Pancreas (tissue), 10 donors: Measurements from ENCODE around the gene COL6A1. TPM values are rescaled to one million over a fixed set of nuclear protein-coding genes. Genes with fewer than 3 reads are reported as not detected.

Experiments
- ATAC-seq, 4 donors: fragments of 200-7000 bp; cut with Tn5 transposase; one replicate each; pipeline versions ENCODE4 v1.8.0 to v1.9.1; 2020; ENCODE audit warnings: mild to moderate bottlenecking in 4 of 4, moderate library complexity in 4 of 4
- DNase-seq, 6 donors: peaks; one replicate each; pipeline ENCODE4 v3.0.0-alpha.2; 2020
- FAIRE-seq: peaks from 2 replicates; lab custom pipeline; 2012; peaks lifted over from hg19 to GRCh38; lab: Jason Lieb, UNC
- H3K27ac ChIP-seq, 4 donors: fragments of 200-600 bp; sonication (generic); 1 replicate in 3 of 4; 2 replicates in 1 of 4; pipeline versions ENCODE4 v1.5.0 to v1.8.0; 2020
- H3K27me3 ChIP-seq, 4 donors: fragments of 200-600 bp; one replicate each; pipeline ENCODE4 v1.8.0; 2021
- H3K36me3 ChIP-seq, 3 donors: fragments of 200-600 bp; sonication (generic) in 1 of 3; one replicate each; pipeline versions ENCODE4 v1.5.0 to v1.8.0; 2020 to 2021
- H3K4me1 ChIP-seq, 3 donors: fragments of 200-600 bp; one replicate each; pipeline ENCODE4 v1.8.0; 2021
- H3K4me3 ChIP-seq, 4 donors: fragments of 200-600 bp; sonication (generic) in 2 of 4; one replicate each; pipeline versions ENCODE4 v1.5.0 to v1.8.0; 2020 to 2021
- H3K9me3 ChIP-seq, 4 donors: fragments of 200-600 bp; one replicate each; pipeline ENCODE4 v1.8.0; 2021
- CTCF ChIP-seq, 4 donors: fragments of 200-600 bp; sonication (generic) in 3 of 4; IDR thresholded peaks; one replicate each; pipeline versions ENCODE4 v1.5.0 to v1.8.0; 2021; ENCODE audit warnings: antibody characterized with exemption in 4 of 4
- WGBS, 2 donors: extraction: QIAGEN DNeasy Blood & Tissue Kit; methylation state at CpG; one replicate each; pipeline ENCODE4 v1.1.7; 2013; 5-methylcytosine and 5-hydroxymethylcytosine counted together
- intact Hi-C, 3 donors: fragments of 100-400 bp; cut with DNase I; formaldehyde crosslinking; loops; one replicate each; pipeline versions ENCODE4 v1.11.1 to v1.14.2; 2022
- polyA plus RNA-seq, 2 donors: library from polyadenylated mRNA; stranded (reverse); fragments of 200-250 nt; gene quantifications; one replicate each; pipeline ENCODE4 v1.2.3, GENCODE V29; 2013
- total RNA-seq, 6 donors: library from RNA; stranded (reverse); fragmentation: NEBNext Ultra II Directional in 4 of 6; extraction: Animal tissue kit (Norgen Biotek cat#: 25700) in 4 of 6; gene quantifications; one replicate each; pipeline versions ENCODE4 v1.2.1 to v1.2.4, GENCODE V29; 2021 to 2023
- donor health status: healthy with polysubstance abuse.
- donor health status: DM: no; HTN: no; CAD: no; lungs with moderate emphysema.
- donor health status: DM: no; HTN: no; CAD: no.
- donor health status: control.
- donor health status: control.
- donor health status: Bipolar disorder and iron deficiency.
- donor health status: DM: yes; HTN: yes; CAD: no.
- donor health status: DM: no; HTN: no; CAD: no.
- donor health status: DM: no; HTN: no; CAD: no.
- donor health status: DM: yes; HTN: yes; CAD: no.

Gene COL6A1
- total RNA-seq: 100 to 1,000 TPM in 1 of 6 donors, 10 to 100 TPM in 5; 22.9 to 101 (median 41.9) TPM
- 100 to 1,000 TPM in 1 of 2 donors, 10 to 100 TPM in 1; 97.4 to 131 TPM for polyA plus RNA-seq

- Histone ChIP-seq H3K27me3 (no peaks in the 10 kb centered on the region), H3K9me3 (no peaks in the 10 kb centered on the region), H3K4me1 (peaks cover 0 to 5% (median 0%) of the 10 kb centered on the region in 3 donors), H3K36me3 (no peaks in the 10 kb centered on the region), H3K27ac (peak within 1 kb of the TSS in 2 of 4 donors; percentile 46 to 60), H3K4me3 (peak within 1 kb of the TSS; percentile 38 to 74 (median 68))
- intact Hi-C loops: no loop called here
- FAIRE-seq (peak; percentile 13), ATAC-seq (peak; percentile 74 to 82 (median 81)), DNase-seq (peak; percentile 70 to 89 (median 77))
- no peak for TF ChIP-seq CTCF (IDR thresholded peaks at IDR 0.05)
- 1% methylated on average over 39 to 51 of the region's 63 CpGs for whole genome bisulfite sequencing, 2 donors
These were observed at the start of gene COL6A1 for GRCh38 chr21:45981151-45982091. Gene COL6A1 (plus strand): TSS chr21:45981770. CDS start chr21:45981851, 81 bp downstream.

GRCh38 chr21:45932922-45933502 lies 48.6 kb upstream of the COL6A1 start:
- Histone ChIP-seq H3K4me1 (no peaks in the 10 kb centered on the region), H3K36me3 (no peaks in the 10 kb centered on the region), H3K4me3 (no peak overlapping the region), H3K27me3 (no peaks in the 10 kb centered on the region), H3K27ac (no peak overlapping the region), H3K9me3 (no peaks in the 10 kb centered on the region)
- FAIRE-seq: no peak
- ATAC-seq: no peak
- TF ChIP-seq CTCF (IDR thresholded peaks at IDR 0.05): no peak
- 50 to 62% methylated on average over 9 of the region's 9 CpGs for WGBS, 2 donors
- intact Hi-C loops: no loop called here
- no peak for DNase-seq

GRCh38 chr21:45934085-45934484 lies 47.5 kb upstream of the COL6A1 start:
- H3K9me3 ChIP-seq: no peaks in the 10 kb centered on the region
- ATAC-seq (no peak), DNase-seq (no peak), FAIRE-seq (no peak)
- no peaks in the 10 kb centered on the region for H3K4me1 ChIP-seq
- H3K36me3 ChIP-seq: no peaks in the 10 kb centered on the region
- intact Hi-C loops: no loop called here
- TF ChIP-seq CTCF (IDR thresholded peaks at IDR 0.05): no peak
- WGBS, 2 donors: 59 to 70% methylated on average over 6 of the region's 6 CpGs
- H3K4me3 ChIP-seq: no peak overlapping the region
- H3K27me3 ChIP-seq: no peaks in the 10 kb centered on the region
- no peak overlapping the region for H3K27ac ChIP-seq

- ATAC-seq (no peak), FAIRE-seq (no peak), DNase-seq (no peak)
- Histone ChIP-seq H3K27ac (no peak overlapping the region), H3K27me3 (no peaks in the 10 kb centered on the region), H3K36me3 (no peaks in the 10 kb centered on the region), H3K9me3 (no peaks in the 10 kb centered on the region), H3K4me3 (no peak overlapping the region), H3K4me1 (no peaks in the 10 kb centered on the region)
- WGBS, 2 donors: 65 to 82% methylated on average over 3 of the region's 3 CpGs
- intact Hi-C loops: no loop called here
- TF ChIP-seq CTCF (IDR thresholded peaks at IDR 0.05): no peak
These were observed 47.0 kb upstream of the COL6A1 start for GRCh38 chr21:45934554-45934953.
